Omental fat pad (tissue), 4 donors: ENCODE measurements around the gene PCNA. TPM values are rescaled to one million over a fixed set of nuclear protein-coding genes. Genes with fewer than 3 reads are reported as not detected.

Source experiments
- ATAC-seq: fragments of 150-250 bp; one replicate; pipeline ENCODE4 v1.9.1; 2016; ENCODE audit warnings: mild to moderate bottlenecking, moderate library complexity; ENCODE audit not compliant: low FRiP score
- DNase-seq: peaks from one replicate; pipeline ENCODE4 v3.0.0-alpha.2; 2019; ENCODE audit warnings: low spot score
- small RNA-seq: library from RNA; depleted of rRNA; stranded (forward); fragments of <200 nt; gene quantifications from one replicate; pipeline ENCODE3, GENCODE V24; 2016
- total RNA-seq, 4 donors: library from RNA; depleted of rRNA; stranded (reverse); fragments of >200 nt; gene quantifications; one replicate each; pipeline ENCODE4 v1.1.0, GENCODE V29; 2016
- TF ChIP-seq, protein P1 (sequence below), 3 donors: fragments of 450-650 bp; IDR thresholded peaks; one replicate each; pipeline ENCODE4 v1.5.1; 2016 to 2017; ENCODE audit warnings: antibody characterized with exemption in 3 of 3, mild to moderate bottlenecking in 3 of 3, moderate library complexity in 2 of 3

Gene PCNA
- total RNA-seq, 4 donors from 2014 or later = 26.4 to 38.6 (median 30.9) TPM

- TF ChIP-seq, protein P1, sequence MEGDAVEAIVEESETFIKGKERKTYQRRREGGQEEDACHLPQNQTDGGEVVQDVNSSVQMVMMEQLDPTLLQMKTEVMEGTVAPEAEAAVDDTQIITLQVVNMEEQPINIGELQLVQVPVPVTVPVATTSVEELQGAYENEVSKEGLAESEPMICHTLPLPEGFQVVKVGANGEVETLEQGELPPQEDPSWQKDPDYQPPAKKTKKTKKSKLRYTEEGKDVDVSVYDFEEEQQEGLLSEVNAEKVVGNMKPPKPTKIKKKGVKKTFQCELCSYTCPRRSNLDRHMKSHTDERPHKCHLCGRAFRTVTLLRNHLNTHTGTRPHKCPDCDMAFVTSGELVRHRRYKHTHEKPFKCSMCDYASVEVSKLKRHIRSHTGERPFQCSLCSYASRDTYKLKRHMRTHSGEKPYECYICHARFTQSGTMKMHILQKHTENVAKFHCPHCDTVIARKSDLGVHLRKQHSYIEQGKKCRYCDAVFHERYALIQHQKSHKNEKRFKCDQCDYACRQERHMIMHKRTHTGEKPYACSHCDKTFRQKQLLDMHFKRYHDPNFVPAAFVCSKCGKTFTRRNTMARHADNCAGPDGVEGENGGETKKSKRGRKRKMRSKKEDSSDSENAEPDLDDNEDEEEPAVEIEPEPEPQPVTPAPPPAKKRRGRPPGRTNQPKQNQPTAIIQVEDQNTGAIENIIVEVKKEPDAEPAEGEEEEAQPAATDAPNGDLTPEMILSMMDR (IDR thresholded peaks at IDR 0.05) = no peak
- DNase-seq = no peak
Observed at GRCh38 chr20:5067877-5068645, 51.7 kb downstream of the PCNA start.

DNA sequence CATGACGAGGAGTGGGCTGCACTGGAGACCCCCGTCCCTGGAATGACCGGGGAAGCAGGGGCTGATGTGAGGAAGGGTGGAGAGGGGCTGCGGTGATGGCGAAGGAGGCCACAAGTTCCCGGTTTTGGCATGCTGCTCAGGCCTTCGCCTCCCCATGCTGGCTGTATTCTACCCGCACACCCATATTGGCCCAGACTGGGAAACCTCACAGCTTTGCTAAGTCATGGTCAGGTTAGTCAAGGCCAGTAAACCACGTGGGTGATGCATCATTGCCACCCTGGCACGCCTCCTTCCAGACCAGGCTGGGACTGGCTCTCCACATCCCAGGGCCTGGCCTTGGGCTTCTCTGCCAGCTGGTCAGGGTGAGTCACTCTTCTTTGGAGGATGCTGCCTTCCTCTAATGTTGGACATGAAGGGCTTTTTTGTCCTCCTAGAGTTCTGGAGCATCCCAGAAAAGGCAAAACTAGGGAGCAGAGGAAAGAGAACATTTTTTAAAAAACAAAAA is 53.8 kb downstream of the PCNA start:
- TF ChIP-seq, protein P1 (IDR thresholded peaks at IDR 0.05) = no peak
- ATAC-seq (peak; percentile 91), DNase-seq (no peak)

More at GRCh38 chr20:5067877-5068645, 51.7 kb downstream of the PCNA start:
- no peak for ATAC-seq

GRCh38 chr20:5065166-5065878 is 54.4 kb downstream of the PCNA start:
- TF ChIP-seq, protein P1 (IDR thresholded peaks at IDR 0.05) = no peak
- ATAC-seq (peak; percentile 58), DNase-seq (no peak)

Small RNA genes lying within 50 kb of the gene (small RNA-seq; reads per million reads assigned to genes)
- gene RF00019 = not detected
- gene RF00568 = not detected
- gene RNA5SP474 = not detected

Other genes with a start within 250 kb of the PCNA start
- 10 to 100 TPM; 17.1 to 22.9 (median 20.1) TPM for gene SLC23A2, start 118.4 kb downstream of the PCNA start, total RNA-seq
- 100 to 1,000 TPM in 3 of 4 donors, 10 to 100 TPM in 1; 86.5 to 138 (median 127) TPM for gene TMEM230, start 6.9 kb downstream of the PCNA start, total RNA-seq
- gene CDS2, start 7.0 kb upstream of the PCNA start, total RNA-seq = 10 to 100 TPM; 27.5 to 49.5 (median 35.5) TPM
- gene PROKR2, start 197.0 kb upstream of the PCNA start, total RNA-seq = not detected